Spleen (tissue), 7 donors: ENCODE results near the gene SNAP47.

Experiments
- POLR2A ChIP-seq, 3 donors: fragments of 450-650 bp; IDR thresholded peaks; one replicate each; pipeline ENCODE4 v1.5.1; 2017; ENCODE audit warnings: antibody characterized with exemption in 3 of 3, mild to moderate bottlenecking in 1 of 3
- POLR2AphosphoS5 ChIP-seq, 3 donors: sonication (generic); formaldehyde crosslinking; IDR thresholded peaks; one replicate each; pipeline ENCODE4 v1.5.1; 2017; ENCODE audit warnings: antibody characterized with exemption in 3 of 3
- TF ChIP-seq, protein P1 (sequence below), 11 experiments: fragments of 200-600 bp in 7 of 11; fragments of 450-650 bp in 4 of 11; sonication (generic) in 4 of 11; IDR thresholded peaks in 8 of 11; conservative IDR thresholded peaks in 3 of 11; 1 replicate in 7 of 11; 2 replicates in 4 of 11; pipeline versions ENCODE4 v1.4.0 to v1.8.0; 2016 to 2021; ENCODE audit warnings: antibody characterized with exemption in 11 of 11, inconsistent platforms in 4 of 11, mild to moderate bottlenecking in 1 of 11
- donor health status: DM: no; HTN: no; CAD: no; lungs with moderate emphysema.
- donor health status: DM: no; HTN: no; CAD: no.
- donor health status: DM: no; HTN: no; CAD: no.

DNA sequence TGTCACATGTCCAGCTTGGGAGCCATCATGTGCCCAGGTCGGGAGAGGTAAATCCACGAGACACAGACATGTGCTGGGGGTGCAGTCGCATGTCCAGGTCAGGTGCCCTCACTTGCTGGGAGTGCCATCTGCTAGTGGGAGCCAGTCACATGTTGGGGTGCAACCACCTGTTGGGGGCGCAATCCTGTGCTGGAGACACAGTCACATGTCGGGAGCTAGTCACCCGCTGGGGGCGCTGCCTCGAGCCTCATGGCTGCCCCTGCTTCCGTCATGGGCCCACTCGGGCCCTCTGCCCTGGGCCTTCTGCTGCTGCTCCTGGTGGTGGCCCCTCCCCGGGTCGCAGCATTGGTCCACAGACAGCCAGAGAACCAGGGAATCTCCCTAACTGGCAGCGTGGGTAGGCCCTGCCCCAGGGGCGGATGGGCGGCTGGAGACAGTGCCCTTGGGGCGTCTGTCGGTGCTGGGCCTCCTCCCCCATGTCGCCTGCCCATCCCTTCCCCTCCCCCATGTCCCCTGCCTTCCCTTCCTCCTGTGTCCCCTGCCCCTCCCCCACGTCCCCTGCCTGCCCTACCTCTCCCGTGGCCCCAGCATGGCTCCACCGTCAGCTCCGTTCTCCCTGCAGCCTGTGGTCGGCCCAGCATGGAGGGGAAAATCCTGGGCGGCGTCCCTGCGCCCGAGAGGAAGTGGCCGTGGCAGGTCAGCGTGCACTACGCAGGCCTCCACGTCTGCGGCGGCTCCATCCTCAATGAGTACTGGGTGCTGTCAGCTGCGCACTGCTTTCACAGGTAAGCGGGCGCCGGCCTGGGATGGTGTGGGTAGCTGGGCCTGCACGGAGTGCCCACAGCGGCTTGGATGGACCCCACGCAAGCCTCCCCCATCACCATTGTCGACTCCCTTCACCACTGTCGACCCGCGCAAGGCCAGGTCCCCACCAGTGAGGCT, 80.5 kb downstream of the SNAP47 start, which contains the start of gene PRSS38:
- TF ChIP-seq, protein P1, sequence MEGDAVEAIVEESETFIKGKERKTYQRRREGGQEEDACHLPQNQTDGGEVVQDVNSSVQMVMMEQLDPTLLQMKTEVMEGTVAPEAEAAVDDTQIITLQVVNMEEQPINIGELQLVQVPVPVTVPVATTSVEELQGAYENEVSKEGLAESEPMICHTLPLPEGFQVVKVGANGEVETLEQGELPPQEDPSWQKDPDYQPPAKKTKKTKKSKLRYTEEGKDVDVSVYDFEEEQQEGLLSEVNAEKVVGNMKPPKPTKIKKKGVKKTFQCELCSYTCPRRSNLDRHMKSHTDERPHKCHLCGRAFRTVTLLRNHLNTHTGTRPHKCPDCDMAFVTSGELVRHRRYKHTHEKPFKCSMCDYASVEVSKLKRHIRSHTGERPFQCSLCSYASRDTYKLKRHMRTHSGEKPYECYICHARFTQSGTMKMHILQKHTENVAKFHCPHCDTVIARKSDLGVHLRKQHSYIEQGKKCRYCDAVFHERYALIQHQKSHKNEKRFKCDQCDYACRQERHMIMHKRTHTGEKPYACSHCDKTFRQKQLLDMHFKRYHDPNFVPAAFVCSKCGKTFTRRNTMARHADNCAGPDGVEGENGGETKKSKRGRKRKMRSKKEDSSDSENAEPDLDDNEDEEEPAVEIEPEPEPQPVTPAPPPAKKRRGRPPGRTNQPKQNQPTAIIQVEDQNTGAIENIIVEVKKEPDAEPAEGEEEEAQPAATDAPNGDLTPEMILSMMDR (IDR thresholded peaks at IDR 0.05 in 8 of 11, conservative IDR thresholded peaks at IDR 0.05 in 3 of 11): no peak
- TF ChIP-seq POLR2AphosphoS5 (IDR thresholded peaks at IDR 0.05) (no peak), POLR2A (IDR thresholded peaks at IDR 0.05) (no peak)
